GM19035 (cell line): ENCODE results near the gene KHSRP.
"Not testable (repeated sequence)": the region's sequence is repeated elsewhere in the genome, so short reads cannot be mapped to it uniquely, and the experiment has no call there.

Experiments
- ATAC-seq: cut with Tn5 transposase; IDR thresholded peaks from one replicate; pipeline ENCODE4 v1.9.1; 2021; ENCODE audit not compliant: unreplicated experiment

Gene KHSRP

GRCh38 chr19:6452223-6452614, 27.6 kb upstream of the KHSRP start:
- no peak for ATAC-seq

- ATAC-seq: no peak
Measured at GRCh38 chr19:6451583-6452222, 27.1 kb upstream of the KHSRP start.

GRCh38 chr19:6450166-6450565, 25.6 kb upstream of the KHSRP start:
- ATAC-seq: no peak

GRCh38 chr19:6448045-6448444, 23.4 kb upstream of the KHSRP start:
- no peak for ATAC-seq

GRCh38 chr19:6446452-6446851, 21.8 kb upstream of the KHSRP start:
- ATAC-seq: no peak

GRCh38 chr19:6443986-6444385, 19.4 kb upstream of the KHSRP start:
- no peak for ATAC-seq

GRCh38 chr19:6442087-6442688, 17.6 kb upstream of the KHSRP start:
- ATAC-seq: no peak

GRCh38 chr19:6440905-6441304, 16.3 kb upstream of the KHSRP start:
- no peak for ATAC-seq

- ATAC-seq: no peak
Measured at GRCh38 chr19:6439743-6440142, 15.1 kb upstream of the KHSRP start.

- no peak for ATAC-seq
Measured at GRCh38 chr19:6433663-6434062, 9.1 kb upstream of the KHSRP start, which contains the start of gene SLC25A41. SLC25A41 (minus strand) TSS chr19:6433763; CDS start chr19:6433693, 70 bp downstream.

GRCh38 chr19:6433165-6433564, 8.6 kb upstream of the KHSRP start:
- ATAC-seq: no peak

- no peak for ATAC-seq
Measured at GRCh38 chr19:6431891-6432290, 7.3 kb upstream of the KHSRP start.

- ATAC-seq: no peak
Measured at GRCh38 chr19:6429419-6430221, 5.0 kb upstream of the KHSRP start.

- not testable (repeated sequence) for ATAC-seq
Measured at GRCh38 chr19:6428692-6429418, 4.2 kb upstream of the KHSRP start.

- no peak for ATAC-seq
Measured at GRCh38 chr19:6427131-6427530, 2.5 kb upstream of the KHSRP start.

GRCh38 chr19:6425732-6426620, 1.4 kb upstream of the KHSRP start:
- no peak for ATAC-seq

- ATAC-seq: peak; percentile 89
Measured at GRCh38 chr19:6424939-6425731, 524 bp upstream of the KHSRP start.

- no peak for ATAC-seq
Measured at GRCh38 chr19:6423499-6424194, 964 bp downstream of the KHSRP start.
